Astrocyte of the cerebellum (primary cell): ENCODE results near the gene POMC.
A peak's percentile ranks its signal among the peaks of the same experiment; 100 is the strongest.
"Not testable (repeated sequence)": the region's sequence is repeated elsewhere in the genome, so short reads cannot be mapped to it uniquely, and the experiment has no call there.

Experiments
- DNase-seq: peaks from one replicate; pipeline ENCODE4 v3.0.0-alpha.2; 2011; ENCODE audit warnings: low read depth
- H3K4me3 ChIP-seq: 2 replicates; pipeline ENCODE4 v1.5.1; 2011; ENCODE audit warnings: mild to moderate bottlenecking, low read depth, low read length, moderate library complexity
- in situ Hi-C: cut with HindIII; loops from 2 replicates; pipeline ENCODE4 v1.10.0; 2017; ENCODE audit warnings: low sequenced_read_pairs
- TF ChIP-seq, protein P1 (sequence below): IDR thresholded peaks from 2 replicates; pipeline ENCODE4 v1.5.1; 2012; ENCODE audit warnings: low read length, low read depth, moderate library complexity, mild to moderate bottlenecking; ENCODE audit errors: missing control alignments

POMC gene

DNA sequence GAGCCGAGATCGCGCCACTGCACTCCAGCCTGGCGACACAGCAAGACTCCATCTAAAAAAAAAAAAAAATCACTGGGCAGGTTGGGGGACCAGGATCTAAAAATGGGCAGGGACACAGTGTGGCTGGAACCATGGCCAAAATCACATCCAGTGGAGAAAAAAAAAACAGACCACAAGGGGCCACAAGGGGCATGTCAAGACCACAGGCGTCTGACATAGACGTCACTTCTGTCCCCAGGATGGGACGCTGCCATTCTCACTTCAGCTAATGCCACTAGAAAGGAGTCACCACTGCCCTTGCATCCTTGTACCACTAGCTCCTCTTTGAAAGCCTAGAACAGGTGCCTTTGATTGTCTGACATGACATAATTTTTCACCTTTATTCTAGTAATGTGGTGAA, 2.5 kb upstream of the POMC start:
- no peak for DNase-seq
- TF ChIP-seq, protein P1, sequence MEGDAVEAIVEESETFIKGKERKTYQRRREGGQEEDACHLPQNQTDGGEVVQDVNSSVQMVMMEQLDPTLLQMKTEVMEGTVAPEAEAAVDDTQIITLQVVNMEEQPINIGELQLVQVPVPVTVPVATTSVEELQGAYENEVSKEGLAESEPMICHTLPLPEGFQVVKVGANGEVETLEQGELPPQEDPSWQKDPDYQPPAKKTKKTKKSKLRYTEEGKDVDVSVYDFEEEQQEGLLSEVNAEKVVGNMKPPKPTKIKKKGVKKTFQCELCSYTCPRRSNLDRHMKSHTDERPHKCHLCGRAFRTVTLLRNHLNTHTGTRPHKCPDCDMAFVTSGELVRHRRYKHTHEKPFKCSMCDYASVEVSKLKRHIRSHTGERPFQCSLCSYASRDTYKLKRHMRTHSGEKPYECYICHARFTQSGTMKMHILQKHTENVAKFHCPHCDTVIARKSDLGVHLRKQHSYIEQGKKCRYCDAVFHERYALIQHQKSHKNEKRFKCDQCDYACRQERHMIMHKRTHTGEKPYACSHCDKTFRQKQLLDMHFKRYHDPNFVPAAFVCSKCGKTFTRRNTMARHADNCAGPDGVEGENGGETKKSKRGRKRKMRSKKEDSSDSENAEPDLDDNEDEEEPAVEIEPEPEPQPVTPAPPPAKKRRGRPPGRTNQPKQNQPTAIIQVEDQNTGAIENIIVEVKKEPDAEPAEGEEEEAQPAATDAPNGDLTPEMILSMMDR, result no peak
- in situ Hi-C loops, result no loop called here
- H3K4me3 ChIP-seq, result no peak overlapping the region

DNA sequence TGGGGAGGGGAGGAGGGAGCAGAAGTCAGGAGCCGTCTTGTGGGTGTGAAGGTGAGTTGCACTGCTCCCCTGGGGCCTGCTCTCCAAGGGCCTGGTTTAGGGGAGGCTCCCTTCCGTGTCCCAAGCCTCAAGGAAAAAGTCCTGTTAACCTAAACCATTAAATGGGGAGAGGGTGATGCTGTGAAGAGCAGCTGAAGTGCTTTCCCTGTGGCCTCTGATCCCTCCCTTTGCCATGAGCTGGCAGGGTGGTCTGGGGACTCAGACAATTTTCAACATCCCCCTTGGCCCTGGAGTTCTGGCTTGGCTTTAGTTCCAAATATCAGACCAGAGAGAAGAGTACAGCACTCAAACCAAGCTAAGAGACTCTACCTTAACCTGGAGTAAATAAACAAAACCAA, 692 bp upstream of the POMC start:
- in situ Hi-C loops, result no loop called here
- no peak for DNase-seq
- TF ChIP-seq, protein P1, result no peak
- H3K4me3 ChIP-seq, result no peak overlapping the region

DNA sequence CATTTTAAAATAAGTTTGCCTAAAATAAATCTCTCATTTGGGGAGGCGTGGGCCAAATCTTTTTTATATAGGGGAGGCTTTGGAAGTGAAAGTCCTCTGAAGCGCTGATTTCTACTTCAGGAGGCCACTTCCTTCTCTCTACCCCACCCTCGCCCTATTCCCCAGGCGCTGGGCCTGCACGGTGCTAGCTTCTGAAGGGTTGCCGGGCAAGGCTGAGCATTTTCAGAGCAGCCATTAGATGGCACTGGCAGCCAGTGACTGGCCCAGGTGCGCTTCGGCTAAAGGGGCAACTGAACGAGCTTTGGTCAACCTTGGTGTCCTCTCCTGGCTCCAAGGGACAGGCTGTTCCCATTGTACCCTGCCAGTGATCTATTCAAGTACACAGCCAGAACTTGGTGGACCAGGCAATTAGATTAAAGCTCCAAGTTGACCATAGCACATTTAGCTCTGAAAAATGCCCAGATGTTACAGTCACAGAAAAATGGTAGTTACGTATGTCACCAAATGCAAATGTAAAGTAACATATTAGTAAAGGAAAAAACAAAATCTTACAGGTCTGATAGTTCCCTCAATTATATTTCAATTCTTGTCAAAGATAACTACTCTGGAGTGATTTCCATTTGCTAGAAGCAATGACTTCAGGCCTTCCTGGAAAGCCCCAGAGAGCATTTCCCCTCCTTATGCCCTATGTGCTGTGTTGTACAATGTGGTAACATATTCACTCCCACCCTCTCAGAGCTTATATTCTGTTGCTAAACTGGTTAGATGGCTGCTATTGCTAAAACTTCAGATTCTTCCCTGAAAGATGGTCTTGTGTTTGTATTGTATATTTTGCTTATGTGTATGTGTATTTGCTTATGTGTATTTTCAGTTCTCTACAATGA, 2.1 kb downstream of the POMC start:
- H3K4me3 ChIP-seq, result no peak overlapping the region
- in situ Hi-C loops, result no loop called here
- TF ChIP-seq, protein P1, result peak; percentile 43
- no peak for DNase-seq

DNA sequence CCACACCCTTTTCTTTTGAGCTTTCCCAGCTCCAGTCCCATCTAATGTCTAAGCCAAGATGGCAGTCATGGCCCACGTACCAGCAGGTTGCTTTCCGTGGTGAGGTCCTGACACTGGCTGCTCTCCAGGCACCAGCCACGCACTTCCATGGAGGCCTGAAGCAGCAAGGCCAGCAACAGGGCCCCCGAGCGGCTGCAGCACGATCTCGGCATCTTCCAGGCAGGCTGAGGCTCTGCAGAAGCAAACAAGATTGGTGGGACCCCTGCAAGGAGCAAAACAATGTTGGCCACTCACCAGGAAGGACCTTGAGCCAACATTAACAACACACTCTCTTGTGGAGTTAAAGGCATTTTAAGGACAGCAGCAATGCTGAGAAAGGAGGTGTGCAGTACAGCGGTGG, 3.8 kb downstream of the POMC start:
- TF ChIP-seq, protein P1, result no peak
- DNase-seq, result peak; percentile 5
- H3K4me3 ChIP-seq, result no peak overlapping the region
- in situ Hi-C loops, result no loop called here

- in situ Hi-C loops, H3K4me3 ChIP-seq, DNase-seq: not testable (repeated sequence)
These were observed 6.3 kb downstream of the POMC start for GRCh38 chr2:25162061-25162460.

- H3K4me3 ChIP-seq, result no peak overlapping the region
- no peak for DNase-seq
- in situ Hi-C loops, result no loop called here
- TF ChIP-seq, protein P1, result no peak
These were observed 7.2 kb downstream of the POMC start for GRCh38 chr2:25161055-25161781.

DNA sequence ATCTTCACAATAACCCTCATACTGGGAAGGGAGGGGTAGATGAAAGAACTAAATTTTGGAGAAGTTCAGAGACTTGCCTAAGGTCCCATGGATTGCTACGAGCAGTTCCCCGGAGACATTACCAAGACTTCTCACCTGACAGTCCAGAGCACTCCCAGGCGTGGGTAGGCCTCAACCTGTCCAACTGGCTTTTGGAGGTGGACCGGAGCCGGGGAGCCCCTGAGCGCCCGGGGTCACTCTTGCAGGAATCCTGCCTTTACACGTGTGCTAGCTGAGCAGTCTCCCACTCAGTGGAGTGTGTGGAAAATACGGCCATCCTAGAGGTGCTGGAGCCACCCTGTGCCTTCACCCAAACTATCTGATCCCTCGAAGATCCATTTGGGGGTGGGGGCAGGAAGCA, 8.0 kb downstream of the POMC start:
- H3K4me3 ChIP-seq, result no peak overlapping the region
- no peak for DNase-seq
- TF ChIP-seq, protein P1, result no peak
- in situ Hi-C loops, result no loop called here
